ENCODE results near the gene IL18BP. TPM values are rescaled to one million over a fixed set of nuclear protein-coding genes. Genes with fewer than 3 reads are reported as not detected.

The IL18BP gene
- total and polyA plus RNA-seq, 2 of the 13 experiments (the other 11 are each of a cell fraction or from before 2014, with no cell fraction given), result 4.1 to 12.8 TPM

GRCh38 chr11:72014761-72015320 is 16.1 kb downstream of the IL18BP start:
- BruUV-seq (replicated peaks), result TSS peak; percentile 57
- in situ Hi-C loops (cut with HindIII; ENCODE audit: extremely low pct_ligation_motif_present, low pct_unique_long_range_greater_than_20kb) (no loop called here), intact Hi-C loops (cut with micrococcal nuclease; ENCODE audit: unreplicated experiment) (no loop called here)
- no peak overlapping the region for H3K4me3 ChIP-seq (replicated peaks in 1 of 3; ENCODE audit: insufficient read depth in 1 of 3, low read depth in 2 of 3, low read length in 3 of 3)
- 97% methylated on average over 16 of the region's 16 CpGs for WGBS (ENCODE audit: low lambda C conversion rate)
- no peak for TF ChIP-seq MAFF (IDR thresholded peaks at IDR 0.05; ENCODE audit: low read depth, low read length)
- TF ChIP-seq DRAP1 (CRISPR knock-in tag; IDR thresholded peaks at IDR 0.05), result no peak
- no peaks in the 10 kb centered on the region for H3K9me3 ChIP-seq (ENCODE audit: low read length)
- H3K27ac ChIP-seq (ENCODE audit: extremely low read length, insufficient read depth, low read length), result no peak overlapping the region
- no peak overlapping the region for H3K4me2 ChIP-seq (ENCODE audit: low read depth, low read length)
- H3K27me3 ChIP-seq (ENCODE audit: control insufficient read depth in 1 of 2, insufficient read depth in 2 of 2, low read length in 2 of 2), result no peaks in the 10 kb centered on the region
- ChIA-PET POLR2A (no interaction called here), CTCF (ENCODE audit: low intra/inter-chr PET ratio, low total read pairs) (no interaction called here)
- H2AFZ ChIP-seq (ENCODE audit: low read length), result no peak overlapping the region
- ATAC-seq (no peak), FAIRE-seq (no peak), DNase-seq (ENCODE audit: low spot score) (no peak)
- H3K4me1 ChIP-seq (ENCODE audit: insufficient read depth, low read length), result no peaks in the 10 kb centered on the region
- no peaks in the 10 kb centered on the region for H3K79me2 ChIP-seq (ENCODE audit: insufficient read depth, low read length)
- H4K20me1 ChIP-seq (ENCODE audit: insufficient read depth, low read length), result no peaks in the 10 kb centered on the region
- no peak overlapping the region for H3K9ac ChIP-seq (ENCODE audit: insufficient read depth, low read depth, low read length)
- H3K36me3 ChIP-seq (replicated peaks in 1 of 2; ENCODE audit: control insufficient read depth in 1 of 2, insufficient read depth in 2 of 2, low read length in 2 of 2), result peaks cover 73 to 100% of the 10 kb centered on the region in 2 experiments

- Histone ChIP-seq H3K27ac (ENCODE audit: extremely low read length, insufficient read depth, low read length) (no peak overlapping the region), H3K27me3 (ENCODE audit: control insufficient read depth in 1 of 2, insufficient read depth in 2 of 2, low read length in 2 of 2) (no peaks in the 10 kb centered on the region), H3K4me1 (ENCODE audit: insufficient read depth, low read length) (no peaks in the 10 kb centered on the region), H3K4me2 (ENCODE audit: low read depth, low read length) (no peak overlapping the region), H4K20me1 (ENCODE audit: insufficient read depth, low read length) (no peaks in the 10 kb centered on the region), H3K9ac (ENCODE audit: insufficient read depth, low read depth, low read length) (no peak overlapping the region), H3K79me2 (ENCODE audit: insufficient read depth, low read length) (no peaks in the 10 kb centered on the region), H3K4me3 (replicated peaks in 1 of 3; ENCODE audit: insufficient read depth in 1 of 3, low read depth in 2 of 3, low read length in 3 of 3) (no peak overlapping the region), H3K36me3 (replicated peaks in 1 of 2; ENCODE audit: control insufficient read depth in 1 of 2, insufficient read depth in 2 of 2, low read length in 2 of 2) (peaks cover 72 to 99% of the 10 kb centered on the region in 2 experiments), H2AFZ (ENCODE audit: low read length) (no peak overlapping the region), H3K9me3 (ENCODE audit: low read length) (no peaks in the 10 kb centered on the region)
- DNase-seq (ENCODE audit: low spot score) (peak; percentile 13), ATAC-seq (peak; percentile 63), FAIRE-seq (no peak)
- CTCF ChIA-PET (ENCODE audit: low intra/inter-chr PET ratio, low total read pairs), result no interaction called here
- in situ Hi-C loops (cut with HindIII; ENCODE audit: extremely low pct_ligation_motif_present, low pct_unique_long_range_greater_than_20kb) (no loop called here), intact Hi-C loops (cut with micrococcal nuclease; ENCODE audit: unreplicated experiment) (no loop called here)
- POLR2A ChIA-PET, result interaction anchor here (1.1 kb wide), 1 partner anchor 12 kb away, joined by 3 read pairs; no protein-coding TSS in a partner anchor
- 98% methylated on average over 9 of the region's 10 CpGs for WGBS (ENCODE audit: low lambda C conversion rate)
- BruUV-seq (replicated peaks), result no TSS peak
- TF ChIP-seq CTCF (CRISPR knock-in tag; IDR thresholded peaks at IDR 0.05), result peak; percentile 70
- no peak for TF ChIP-seq TFAP4 (IDR thresholded peaks at IDR 0.05; ENCODE audit: borderline replicate concordance, low read depth)
- TF ChIP-seq ZNF333 (CRISPR knock-in tag; IDR thresholded peaks at IDR 0.05; ENCODE audit: borderline replicate concordance), result no peak
- TF ChIP-seq ZNF597 (CRISPR knock-in tag; IDR thresholded peaks at IDR 0.05), result no peak
- peak; percentile 40; the same call in 1 of the 2 replicates for TF ChIP-seq ZFX (CRISPR knock-in tag; IDR thresholded peaks at IDR 0.05; ENCODE audit: low read depth)
- peak; percentile 37 for TF ChIP-seq SMC3 (IDR thresholded peaks at IDR 0.05; ENCODE audit: low read length)
- no peak for TF ChIP-seq FOXP1 (IDR thresholded peaks at IDR 0.05)
- TF ChIP-seq FOXP1 (CRISPR knock-in tag; IDR thresholded peaks at IDR 0.05), result no peak
- TF ChIP-seq STAG1 (CRISPR knock-in tag; IDR thresholded peaks at IDR 0.05), result peak; percentile 42
- TF ChIP-seq ZFY (CRISPR knock-in tag; IDR thresholded peaks at IDR 0.05), result peak; percentile 29; the same call in 1 of the 2 replicates
- TF ChIP-seq PITX1 (CRISPR knock-in tag; IDR thresholded peaks at IDR 0.05), result no peak
- no peak for TF ChIP-seq KAT8 (CRISPR knock-in tag; IDR thresholded peaks at IDR 0.05)
Observed at GRCh38 chr11:72015511-72016061, 16.9 kb downstream of the IL18BP start.
